HG03139 (cell line): ENCODE measurements around the gene ATP6V0A4.
"Not testable (repeated sequence)": the region's sequence is repeated elsewhere in the genome, so short reads cannot be mapped to it uniquely, and the experiment has no call there.

Experiments
- ATAC-seq: cut with Tn5 transposase; IDR thresholded peaks from one replicate; pipeline ENCODE4 v1.9.1; 2021; ENCODE audit not compliant: unreplicated experiment

The ATP6V0A4 gene

GRCh38 chr7:138752518-138753149, 45.4 kb downstream of the ATP6V0A4 start:
- ATAC-seq, result peak; percentile 90

GRCh38 chr7:138750901-138751464, 47.0 kb downstream of the ATP6V0A4 start:
- no peak for ATAC-seq

- ATAC-seq, result no peak
These were observed 47.5 kb downstream of the ATP6V0A4 start for GRCh38 chr7:138750473-138750872.

GRCh38 chr7:138749960-138750359, 48.0 kb downstream of the ATP6V0A4 start:
- ATAC-seq, result no peak

- no peak for ATAC-seq
These were observed 49.3 kb downstream of the ATP6V0A4 start for GRCh38 chr7:138748666-138749065.

- no peak for ATAC-seq
These were observed 51.9 kb downstream of the ATP6V0A4 start for GRCh38 chr7:138746073-138746472.

GRCh38 chr7:138745189-138745588, 52.8 kb downstream of the ATP6V0A4 start:
- no peak for ATAC-seq

GRCh38 chr7:138741453-138741735, 56.6 kb downstream of the ATP6V0A4 start:
- no peak for ATAC-seq

- ATAC-seq, result no peak
These were observed 58.1 kb downstream of the ATP6V0A4 start for GRCh38 chr7:138739859-138740258.

- ATAC-seq, result peak; percentile 77
These were observed 59.3 kb downstream of the ATP6V0A4 start for GRCh38 chr7:138738551-138739335.

GRCh38 chr7:138738114-138738513, 59.9 kb downstream of the ATP6V0A4 start:
- no peak for ATAC-seq

GRCh38 chr7:138735399-138735798, 62.6 kb downstream of the ATP6V0A4 start:
- no peak for ATAC-seq

- not testable (repeated sequence) for ATAC-seq
These were observed 66.3 kb downstream of the ATP6V0A4 start for GRCh38 chr7:138731733-138732132.

GRCh38 chr7:138729444-138729843, 68.6 kb downstream of the ATP6V0A4 start:
- no peak for ATAC-seq

GRCh38 chr7:138727336-138728099, 70.5 kb downstream of the ATP6V0A4 start:
- ATAC-seq, result no peak

GRCh38 chr7:138726288-138726687, 71.7 kb downstream of the ATP6V0A4 start:
- no peak for ATAC-seq

- ATAC-seq, result no peak
These were observed 77.7 kb downstream of the ATP6V0A4 start for GRCh38 chr7:138720286-138720685.

GRCh38 chr7:138716889-138717288, 81.1 kb downstream of the ATP6V0A4 start:
- no peak for ATAC-seq

- no peak for ATAC-seq
These were observed 84.8 kb downstream of the ATP6V0A4 start for GRCh38 chr7:138713191-138713590.

GRCh38 chr7:138712652-138713051, 85.3 kb downstream of the ATP6V0A4 start:
- ATAC-seq, result no peak

- no peak for ATAC-seq
These were observed 87.2 kb downstream of the ATP6V0A4 start for GRCh38 chr7:138710536-138711385.
